Measurements from ENCODE around the gene VASP.

DNA sequence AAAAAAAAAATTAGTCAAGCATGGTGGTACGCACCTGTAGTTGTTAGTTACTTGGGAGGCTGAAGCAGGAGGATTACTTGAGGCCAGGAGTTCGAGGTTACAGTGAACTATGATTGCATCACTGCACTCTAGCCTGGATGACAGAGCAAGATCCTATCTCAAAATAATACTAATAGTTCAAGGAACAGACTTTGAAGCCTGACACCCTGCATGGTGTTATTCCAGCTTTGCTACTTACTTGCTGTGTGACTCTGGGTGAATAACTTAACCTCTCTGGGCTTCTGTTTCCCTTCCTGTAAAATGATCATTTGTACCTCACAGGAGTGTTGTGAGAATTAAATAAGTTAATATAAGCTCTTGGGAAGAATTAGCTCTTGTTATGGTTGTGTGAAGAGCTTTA, 43.0 kb upstream of the VASP start:
- TF ChIP-seq, protein P1, sequence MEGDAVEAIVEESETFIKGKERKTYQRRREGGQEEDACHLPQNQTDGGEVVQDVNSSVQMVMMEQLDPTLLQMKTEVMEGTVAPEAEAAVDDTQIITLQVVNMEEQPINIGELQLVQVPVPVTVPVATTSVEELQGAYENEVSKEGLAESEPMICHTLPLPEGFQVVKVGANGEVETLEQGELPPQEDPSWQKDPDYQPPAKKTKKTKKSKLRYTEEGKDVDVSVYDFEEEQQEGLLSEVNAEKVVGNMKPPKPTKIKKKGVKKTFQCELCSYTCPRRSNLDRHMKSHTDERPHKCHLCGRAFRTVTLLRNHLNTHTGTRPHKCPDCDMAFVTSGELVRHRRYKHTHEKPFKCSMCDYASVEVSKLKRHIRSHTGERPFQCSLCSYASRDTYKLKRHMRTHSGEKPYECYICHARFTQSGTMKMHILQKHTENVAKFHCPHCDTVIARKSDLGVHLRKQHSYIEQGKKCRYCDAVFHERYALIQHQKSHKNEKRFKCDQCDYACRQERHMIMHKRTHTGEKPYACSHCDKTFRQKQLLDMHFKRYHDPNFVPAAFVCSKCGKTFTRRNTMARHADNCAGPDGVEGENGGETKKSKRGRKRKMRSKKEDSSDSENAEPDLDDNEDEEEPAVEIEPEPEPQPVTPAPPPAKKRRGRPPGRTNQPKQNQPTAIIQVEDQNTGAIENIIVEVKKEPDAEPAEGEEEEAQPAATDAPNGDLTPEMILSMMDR (conservative IDR thresholded peaks at IDR 0.05; ENCODE audit: low read depth, low read length) = no peak
- TF ChIP-seq EZH2 (IDR thresholded peaks at IDR 0.05; ENCODE audit: borderline replicate concordance, low read depth, low read length, poor library complexity, severe bottlenecking) = no peak

Measured in A673 (cell line).